Transverse colon (tissue), 4 donors: ENCODE results near the gene SEC23B. TPM values are rescaled to one million over a fixed set of nuclear protein-coding genes. Genes with fewer than 3 reads are reported as not detected.

Experiments
- DNase-seq: peaks from one replicate; pipeline ENCODE4 v3.0.0-alpha.2; 2019
- H3K27ac ChIP-seq, 4 donors: fragments of 200-600 bp; sonication (generic); 2 replicates each; pipeline ENCODE4 v1.5.1; 2016 to 2018; ENCODE audit warnings: inconsistent platforms in 4 of 4
- H3K27me3 ChIP-seq: fragments of 200-600 bp; sonication (generic); 2 replicates; pipeline ENCODE4 v1.5.1; 2017; ENCODE audit warnings: inconsistent platforms
- H3K36me3 ChIP-seq, 4 donors: fragments of 200-600 bp; sonication (generic); 2 replicates each; pipeline ENCODE4 v1.5.1; 2017 to 2019; ENCODE audit warnings: inconsistent platforms in 4 of 4
- H3K4me1 ChIP-seq, 4 donors: fragments of 200-600 bp; sonication (generic); 2 replicates each; pipeline ENCODE4 v1.5.1; 2017 to 2020; ENCODE audit warnings: inconsistent platforms in 4 of 4
- H3K4me3 ChIP-seq, 4 donors: fragments of 200-600 bp; sonication (generic); 1 replicate in 1 of 4; 2 replicates in 3 of 4; pipeline versions ENCODE4 v1.5.1 to v1.6.1; 2017 to 2019; ENCODE audit warnings: inconsistent platforms in 4 of 4
- H3K9me3 ChIP-seq, 2 donors: fragments of 200-600 bp; sonication (generic); 2 replicates each; pipeline ENCODE4 v1.5.1; 2017 to 2019; ENCODE audit warnings: inconsistent platforms in 2 of 2
- EP300 ChIP-seq: sonication (generic); formaldehyde crosslinking; IDR thresholded peaks from one replicate; pipeline ENCODE4 v1.6.1; 2017; ENCODE audit warnings: antibody characterized with exemption, low read depth
- POLR2A ChIP-seq: fragments of 450-650 bp; IDR thresholded peaks from one replicate; pipeline ENCODE4 v1.6.1; 2016; ENCODE audit warnings: antibody characterized with exemption, mild to moderate bottlenecking, moderate library complexity
- POLR2AphosphoS5 ChIP-seq, 3 donors: sonication (generic); formaldehyde crosslinking; IDR thresholded peaks; one replicate each; pipeline ENCODE4 v1.6.1; 2016; ENCODE audit warnings: antibody characterized with exemption in 3 of 3
- WGBS, 2 donors: methylation state at CpG; one replicate each; pipeline ENCODE4 v1.1.5; 2018; ENCODE audit warnings: low coverage in 1 of 2; 5-methylcytosine and 5-hydroxymethylcytosine counted together
- in situ Hi-C, 4 donors: fragments of 200-750 bp; cut with MboI; loops; one replicate each; pipeline versions ENCODE4 v1.15.0 to v1.15.1; 2017; ENCODE audit warnings: low sequenced_read_pairs in 3 of 4, low pct_ligation_motif_present in 1 of 4, low pct_unique_long_range_greater_than_20kb in 1 of 4
- intact Hi-C: fragments of 100-400 bp; cut with DNase I; formaldehyde crosslinking; loops from one replicate; pipeline ENCODE4 v1.15.1; 2023; ENCODE audit warnings: low total_unique reads
- total RNA-seq, 4 donors: library from RNA; depleted of rRNA; stranded (reverse); fragments of >200 nt; gene quantifications; one replicate each; pipeline ENCODE4 v1.1.0, GENCODE V29; 2016
- TF ChIP-seq, protein P1 (sequence below), 5 experiments: fragments of 200-600 bp in 3 of 5; fragments of 450-650 bp in 2 of 5; sonication (generic) in 3 of 5; IDR thresholded peaks; 1 replicate in 2 of 5; 2 replicates in 3 of 5; pipeline ENCODE4 v1.5.1; 2016 to 2017; ENCODE audit warnings: antibody characterized with exemption in 5 of 5, inconsistent platforms in 3 of 5, mild to moderate bottlenecking in 2 of 5, moderate library complexity in 1 of 5

The SEC23B gene
- total RNA-seq, 4 donors from 2014 or later, result 16.8 to 38.0 (median 30.9) TPM

GRCh38 chr20:18585134-18585533, 77.4 kb downstream of the SEC23B start:
- 88 to 96% methylated on average over 2 of the region's 2 CpGs for WGBS, 2 donors
- in situ Hi-C loops, result no loop called here
- TF ChIP-seq EP300 (no peak), POLR2A (no peak)
- TF ChIP-seq, protein P1, sequence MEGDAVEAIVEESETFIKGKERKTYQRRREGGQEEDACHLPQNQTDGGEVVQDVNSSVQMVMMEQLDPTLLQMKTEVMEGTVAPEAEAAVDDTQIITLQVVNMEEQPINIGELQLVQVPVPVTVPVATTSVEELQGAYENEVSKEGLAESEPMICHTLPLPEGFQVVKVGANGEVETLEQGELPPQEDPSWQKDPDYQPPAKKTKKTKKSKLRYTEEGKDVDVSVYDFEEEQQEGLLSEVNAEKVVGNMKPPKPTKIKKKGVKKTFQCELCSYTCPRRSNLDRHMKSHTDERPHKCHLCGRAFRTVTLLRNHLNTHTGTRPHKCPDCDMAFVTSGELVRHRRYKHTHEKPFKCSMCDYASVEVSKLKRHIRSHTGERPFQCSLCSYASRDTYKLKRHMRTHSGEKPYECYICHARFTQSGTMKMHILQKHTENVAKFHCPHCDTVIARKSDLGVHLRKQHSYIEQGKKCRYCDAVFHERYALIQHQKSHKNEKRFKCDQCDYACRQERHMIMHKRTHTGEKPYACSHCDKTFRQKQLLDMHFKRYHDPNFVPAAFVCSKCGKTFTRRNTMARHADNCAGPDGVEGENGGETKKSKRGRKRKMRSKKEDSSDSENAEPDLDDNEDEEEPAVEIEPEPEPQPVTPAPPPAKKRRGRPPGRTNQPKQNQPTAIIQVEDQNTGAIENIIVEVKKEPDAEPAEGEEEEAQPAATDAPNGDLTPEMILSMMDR (IDR thresholded peaks at IDR 0.05), result no peak
- Histone ChIP-seq H3K36me3 (no peaks in the 10 kb centered on the region), H3K27me3 (no peaks in the 10 kb centered on the region), H3K4me1 (peaks cover 0 to 14% (median 3%) of the 10 kb centered on the region in 4 donors), H3K27ac (no peak overlapping the region), H3K4me3 (no peak overlapping the region), H3K9me3 (no peaks in the 10 kb centered on the region)
- intact Hi-C loops, result no loop called here
- DNase-seq, result no peak

GRCh38 chr20:18587665-18588573, 80.2 kb downstream of the SEC23B start, which contains the start of gene DTD1:
DTD1 (plus strand) TSS chr20:18588054; CDS start chr20:18588073, 19 bp downstream.
- in situ Hi-C loops (no loop called here), intact Hi-C loops (no loop called here)
- WGBS, 2 donors, result 0 to 1% methylated on average over 5 to 52 of the region's 88 CpGs
- H3K27ac ChIP-seq, result peak within 1 kb of the TSS; percentile 79 to 87 (median 82)
- H3K4me1 ChIP-seq, result peaks cover 0 to 14% (median 3%) of the 10 kb centered on the region in 4 donors
- H3K36me3 ChIP-seq, result no peaks in the 10 kb centered on the region
- DNase-seq, result peak; percentile 95
- TF ChIP-seq EP300 (no peak), POLR2A (no peak), POLR2AphosphoS5 (IDR thresholded peaks at IDR 0.05) (peak in 1 of 3 donors; percentile 10)
- TF ChIP-seq, protein P1 (IDR thresholded peaks at IDR 0.05), result peak; percentile 28 to 74 (median 64)
- no peaks in the 10 kb centered on the region for H3K9me3 ChIP-seq
- H3K4me3 ChIP-seq, result peak within 1 kb of the TSS; percentile 72 to 95 (median 78)
- H3K27me3 ChIP-seq, result no peaks in the 10 kb centered on the region

- TF ChIP-seq, protein P1 (IDR thresholded peaks at IDR 0.05), result no peak
- Histone ChIP-seq H3K27me3 (no peaks in the 10 kb centered on the region), H3K9me3 (no peaks in the 10 kb centered on the region), H3K27ac (peak overlapping the region; percentile 79 to 87 (median 82)), H3K4me1 (peaks cover 0 to 14% (median 3%) of the 10 kb centered on the region in 4 donors), H3K36me3 (no peaks in the 10 kb centered on the region), H3K4me3 (peak overlapping the region; percentile 72 to 95 (median 78))
- intact Hi-C loops (no loop called here), in situ Hi-C loops (no loop called here)
- DNase-seq, result peak; percentile 9
- WGBS, 2 donors, result 24 to 34% methylated on average over 6 to 18 of the region's 18 CpGs
These were observed 80.8 kb downstream of the SEC23B start for GRCh38 chr20:18588574-18588933.

DNA sequence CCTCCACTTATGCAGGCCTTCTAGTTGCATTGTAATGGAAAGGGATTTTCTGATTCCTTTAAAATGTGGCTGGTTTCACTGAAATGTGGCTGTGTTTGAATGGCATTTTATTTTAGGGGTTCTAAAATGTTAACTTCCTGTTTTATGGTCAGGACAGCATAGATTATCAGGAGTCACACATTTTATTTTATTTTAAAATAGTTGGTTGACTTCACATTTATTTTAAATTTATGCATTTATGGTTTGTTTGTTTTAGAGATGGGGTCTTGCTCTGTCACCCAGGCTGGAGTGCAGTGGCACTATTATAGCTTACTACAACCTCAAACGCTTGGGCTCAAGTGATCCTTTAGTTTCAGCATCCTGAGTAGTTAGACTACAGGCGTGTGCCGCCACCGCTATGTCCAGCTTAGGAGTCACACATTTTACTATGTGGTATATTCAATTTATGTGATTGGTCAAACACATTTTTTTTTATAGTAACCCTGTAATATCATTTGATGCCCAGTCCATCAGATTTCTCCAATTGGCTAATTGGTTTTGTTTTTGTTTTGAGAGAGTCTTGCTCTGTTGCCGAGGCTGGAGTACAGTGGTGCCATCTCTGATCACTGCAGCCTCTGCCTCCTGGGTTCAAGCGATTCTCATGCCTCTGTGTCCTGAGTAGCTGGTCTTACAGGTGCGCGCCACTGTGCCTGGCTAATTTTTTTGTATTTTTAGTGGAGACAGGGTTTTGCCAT, 82.4 kb downstream of the SEC23B start:
- DNase-seq, result no peak
- in situ Hi-C loops, result no loop called here
- Histone ChIP-seq H3K9me3 (no peaks in the 10 kb centered on the region), H3K4me1 (peaks cover 0 to 14% (median 3%) of the 10 kb centered on the region in 4 donors), H3K27me3 (no peaks in the 10 kb centered on the region), H3K4me3 (no peak overlapping the region), H3K36me3 (no peaks in the 10 kb centered on the region), H3K27ac (no peak overlapping the region)
- TF ChIP-seq EP300 (no peak), POLR2A (no peak), POLR2AphosphoS5 (IDR thresholded peaks at IDR 0.05) (no peak)
- TF ChIP-seq, protein P1 (IDR thresholded peaks at IDR 0.05), result no peak
- intact Hi-C loops, result no loop called here
- 63 to 85% methylated on average over 3 to 8 of the region's 8 CpGs for WGBS, 2 donors
